MM.1S (cell line): ENCODE results near the gene GIT1.

Experiments used
- DNase-seq: peaks from one replicate; pipeline ENCODE4 v3.0.0-alpha.2; 2015
- H2AFZ ChIP-seq: fragments of 300-600 bp; sonication (generic); 2 replicates; pipeline ENCODE4 v1.6.0; 2016; ENCODE audit warnings: antibody characterized with exemption, low read length
- H3F3A ChIP-seq: fragments of 300-600 bp; sonication (generic); 2 replicates; pipeline ENCODE4 v1.6.1; 2016; ENCODE audit warnings: mild to moderate bottlenecking, antibody characterized with exemption, low read length, moderate library complexity, mixed read lengths; ENCODE audit not compliant: insufficient read depth
- H3K27ac ChIP-seq: fragments of 300-600 bp; sonication (generic); 2 replicates; pipeline ENCODE4 v1.5.1; 2016; ENCODE audit warnings: mild to moderate bottlenecking, low read length
- H3K27me3 ChIP-seq: fragments of 300-600 bp; sonication (generic); replicated peaks from 2 replicates; pipeline ENCODE4 v1.6.0; 2016; ENCODE audit warnings: low read length; ENCODE audit not compliant: insufficient read depth
- H3K36me3 ChIP-seq: fragments of 300-600 bp; sonication (generic); replicated peaks from 2 replicates; pipeline ENCODE4 v1.6.1; 2016; ENCODE audit warnings: mild to moderate bottlenecking, low read length, mixed read lengths; ENCODE audit not compliant: insufficient read depth
- H3K4me1 ChIP-seq: fragments of 300-600 bp; sonication (generic); 2 replicates; pipeline ENCODE4 v1.6.1; 2016; ENCODE audit warnings: low read length, mixed read lengths
- H3K4me2 ChIP-seq: fragments of 300-600 bp; sonication (generic); 2 replicates; pipeline ENCODE4 v1.6.0; 2016; ENCODE audit warnings: low read depth, low read length
- H3K4me3 ChIP-seq: fragments of 300-600 bp; sonication (generic); 2 replicates; pipeline ENCODE4 v1.5.1; 2016; ENCODE audit warnings: low read length, mixed read lengths
- H3K79me2 ChIP-seq: fragments of 300-600 bp; sonication (generic); 2 replicates; pipeline ENCODE4 v1.6.1; 2016; ENCODE audit warnings: mixed run types, low read length, mixed read lengths
- H3K9ac ChIP-seq: fragments of 300-600 bp; sonication (generic); 2 replicates; pipeline ENCODE4 v1.6.1; 2016; ENCODE audit warnings: low read length, mixed read lengths
- H3K9me2 ChIP-seq: fragments of 300-600 bp; sonication (generic); replicated peaks from 2 replicates; pipeline ENCODE4 v1.6.1; 2016; ENCODE audit warnings: mild to moderate bottlenecking, low read length, mixed read lengths; ENCODE audit not compliant: insufficient read depth
- H3K9me3 ChIP-seq: fragments of 300-600 bp; sonication (generic); replicated peaks from 2 replicates; pipeline ENCODE4 v1.6.1; 2016; ENCODE audit warnings: mild to moderate bottlenecking, low read length, mixed read lengths; ENCODE audit not compliant: insufficient read depth
- H4K20me1 ChIP-seq: fragments of 300-600 bp; sonication (generic); 2 replicates; pipeline ENCODE4 v1.6.1; 2016; ENCODE audit warnings: mild to moderate bottlenecking, low read length, moderate library complexity, mixed read lengths; ENCODE audit not compliant: insufficient read depth
- EZH2 ChIP-seq: fragments of 300-600 bp; sonication (generic); optimal IDR thresholded peaks from 2 replicates; pipeline ENCODE3; 2017; ENCODE audit warnings: low read depth, mild to moderate bottlenecking, antibody characterized with exemption, low read length, mixed read lengths
- EZH2phosphoT487 ChIP-seq: fragments of 300-600 bp; sonication (generic); IDR thresholded peaks from 2 replicates; pipeline ENCODE4 v1.6.1; 2018; ENCODE audit warnings: antibody characterized with exemption, low read length
- TF ChIP-seq, protein P1 (sequence below): fragments of 300-600 bp; sonication (generic); IDR thresholded peaks from 2 replicates; pipeline ENCODE4 v1.5.1; 2016; ENCODE audit warnings: antibody characterized with exemption, low read length, mixed read lengths

The GIT1 gene

DNA sequence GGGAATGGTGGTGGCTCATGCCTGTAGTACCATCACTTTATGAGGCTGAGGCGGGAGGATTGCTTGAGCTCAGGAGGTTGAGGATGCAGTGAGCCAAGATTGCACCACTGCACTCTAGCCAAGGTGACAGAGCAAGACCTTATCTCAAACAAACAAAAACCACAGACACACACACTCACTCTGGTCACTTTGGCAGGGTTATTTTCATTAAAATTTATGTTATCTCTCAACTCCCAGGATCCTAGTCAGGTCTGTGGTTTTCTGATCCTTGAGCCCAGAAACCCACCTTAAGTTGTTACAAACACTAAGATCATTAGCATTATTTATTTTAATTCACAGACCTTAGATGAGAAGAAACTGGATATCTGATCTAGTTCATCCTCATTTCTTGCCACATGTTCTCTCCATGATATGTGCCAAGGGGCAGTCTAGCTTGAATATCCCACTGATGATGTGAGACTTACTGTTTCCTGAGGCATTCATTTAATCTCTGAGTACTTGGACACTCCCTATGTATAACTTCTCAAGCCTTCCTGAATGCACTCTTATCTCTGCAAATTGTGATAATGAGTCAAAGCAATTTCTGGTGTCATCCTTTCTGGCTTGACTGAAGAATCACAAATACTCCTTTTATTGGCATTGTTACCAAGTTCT lies 32.2 kb downstream of the GIT1 start:
- no peak for TF ChIP-seq EZH2
- TF ChIP-seq EZH2phosphoT487, result no peak
- TF ChIP-seq, protein P1, sequence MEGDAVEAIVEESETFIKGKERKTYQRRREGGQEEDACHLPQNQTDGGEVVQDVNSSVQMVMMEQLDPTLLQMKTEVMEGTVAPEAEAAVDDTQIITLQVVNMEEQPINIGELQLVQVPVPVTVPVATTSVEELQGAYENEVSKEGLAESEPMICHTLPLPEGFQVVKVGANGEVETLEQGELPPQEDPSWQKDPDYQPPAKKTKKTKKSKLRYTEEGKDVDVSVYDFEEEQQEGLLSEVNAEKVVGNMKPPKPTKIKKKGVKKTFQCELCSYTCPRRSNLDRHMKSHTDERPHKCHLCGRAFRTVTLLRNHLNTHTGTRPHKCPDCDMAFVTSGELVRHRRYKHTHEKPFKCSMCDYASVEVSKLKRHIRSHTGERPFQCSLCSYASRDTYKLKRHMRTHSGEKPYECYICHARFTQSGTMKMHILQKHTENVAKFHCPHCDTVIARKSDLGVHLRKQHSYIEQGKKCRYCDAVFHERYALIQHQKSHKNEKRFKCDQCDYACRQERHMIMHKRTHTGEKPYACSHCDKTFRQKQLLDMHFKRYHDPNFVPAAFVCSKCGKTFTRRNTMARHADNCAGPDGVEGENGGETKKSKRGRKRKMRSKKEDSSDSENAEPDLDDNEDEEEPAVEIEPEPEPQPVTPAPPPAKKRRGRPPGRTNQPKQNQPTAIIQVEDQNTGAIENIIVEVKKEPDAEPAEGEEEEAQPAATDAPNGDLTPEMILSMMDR, result no peak
- peaks cover 5% of the 10 kb centered on the region; the same call in 1 of the 2 replicates for H3K4me1 ChIP-seq
- no peak overlapping the region for H3K27ac ChIP-seq
- H3K79me2 ChIP-seq, result no peaks in the 10 kb centered on the region
- H3K4me2 ChIP-seq, result no peak overlapping the region
- DNase-seq, result no peak
- H3K9ac ChIP-seq, result no peak overlapping the region
- no peaks in the 10 kb centered on the region for H3K27me3 ChIP-seq
- H3K4me3 ChIP-seq, result no peak overlapping the region
- no peaks in the 10 kb centered on the region for H4K20me1 ChIP-seq
- H3F3A ChIP-seq, result peaks cover 11% of the 10 kb centered on the region; the same call in 1 of the 2 replicates
- no peaks in the 10 kb centered on the region for H3K9me3 ChIP-seq
- H3K36me3 ChIP-seq, result no peaks in the 10 kb centered on the region
- H3K9me2 ChIP-seq, result no peaks in the 10 kb centered on the region
- H2AFZ ChIP-seq, result no peak overlapping the region

DNA sequence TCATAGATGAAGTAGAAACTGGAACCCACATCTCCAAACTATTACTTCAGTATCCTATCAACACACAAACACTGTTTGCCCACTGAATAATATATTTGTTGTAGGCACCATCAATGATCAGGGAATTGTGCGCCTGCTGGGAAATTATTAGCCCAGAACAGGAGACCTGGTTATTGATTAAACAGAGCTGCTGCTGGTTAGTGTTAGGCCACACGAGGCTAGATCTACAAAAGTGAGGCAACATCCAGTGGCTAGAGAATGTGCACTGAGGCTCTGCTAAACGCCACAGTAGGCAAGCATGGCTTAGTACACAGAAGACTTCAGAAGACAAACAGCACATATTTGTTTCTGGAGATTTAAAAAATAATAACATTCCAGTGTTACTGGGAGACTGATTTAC lies 33.6 kb downstream of the GIT1 start:
- Histone ChIP-seq H2AFZ (no peak overlapping the region), H3K4me2 (no peak overlapping the region), H3F3A (peaks cover 9% of the 10 kb centered on the region; the same call in 1 of the 2 replicates), H3K9me2 (no peaks in the 10 kb centered on the region), H3K9me3 (no peaks in the 10 kb centered on the region), H3K36me3 (no peaks in the 10 kb centered on the region), H3K4me1 (peaks cover 5% of the 10 kb centered on the region; the same call in 1 of the 2 replicates), H3K79me2 (no peaks in the 10 kb centered on the region), H3K27me3 (no peaks in the 10 kb centered on the region), H3K27ac (no peak overlapping the region), H3K9ac (no peak overlapping the region), H4K20me1 (no peaks in the 10 kb centered on the region), H3K4me3 (no peak overlapping the region)
- DNase-seq, result no peak
- TF ChIP-seq EZH2phosphoT487 (no peak), EZH2 (no peak)
- TF ChIP-seq, protein P1, result no peak

DNA sequence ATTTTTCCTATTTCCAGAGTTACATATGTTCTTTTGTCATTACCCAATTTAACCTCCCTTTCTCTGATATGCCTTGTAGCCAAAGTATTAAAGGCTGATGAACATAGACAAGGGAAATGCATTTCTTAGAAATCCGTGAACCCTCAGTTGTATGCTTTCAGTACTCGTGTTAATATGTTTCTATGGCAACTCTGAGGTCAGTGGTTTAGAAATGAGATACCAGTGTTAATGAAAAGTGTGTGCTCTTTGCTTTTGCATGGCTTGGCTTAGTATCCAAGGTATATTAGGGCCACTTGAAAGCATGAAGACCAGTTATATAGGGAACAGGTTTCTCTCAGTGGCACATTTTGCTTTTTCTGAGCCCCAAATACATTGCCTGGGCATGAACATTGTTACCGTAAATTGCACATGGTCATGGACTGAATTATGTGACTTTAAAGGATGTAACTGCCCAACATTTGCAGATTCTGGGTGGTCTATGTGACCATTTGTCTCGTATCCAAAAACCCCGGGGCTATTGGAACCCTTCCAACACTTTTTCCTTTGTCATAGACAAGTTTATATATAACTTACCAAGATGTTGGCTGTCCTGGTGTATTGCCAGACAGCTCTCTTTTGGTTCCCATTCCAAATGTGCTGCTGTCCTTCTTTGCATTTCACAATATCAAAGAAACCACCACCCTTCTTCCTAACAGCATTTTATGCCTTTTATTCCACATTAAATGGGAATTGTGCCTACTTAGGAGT lies 40.1 kb downstream of the GIT1 start:
- H3K27ac ChIP-seq, result no peak overlapping the region
- H3K9me3 ChIP-seq, result no peaks in the 10 kb centered on the region
- H3K4me3 ChIP-seq, result no peak overlapping the region
- no peaks in the 10 kb centered on the region for H3F3A ChIP-seq
- no peak for DNase-seq
- H3K4me2 ChIP-seq, result no peak overlapping the region
- H2AFZ ChIP-seq, result no peak overlapping the region
- H4K20me1 ChIP-seq, result no peaks in the 10 kb centered on the region
- H3K9me2 ChIP-seq, result no peaks in the 10 kb centered on the region
- no peak overlapping the region for H3K9ac ChIP-seq
- H3K36me3 ChIP-seq, result no peaks in the 10 kb centered on the region
- H3K27me3 ChIP-seq, result no peaks in the 10 kb centered on the region
- TF ChIP-seq, protein P1, result no peak
- TF ChIP-seq EZH2 (no peak), EZH2phosphoT487 (no peak)
- no peaks in the 10 kb centered on the region for H3K79me2 ChIP-seq
- H3K4me1 ChIP-seq, result no peaks in the 10 kb centered on the region
